Measurements from ENCODE around the gene PYGB.
A peak's percentile ranks its signal among the peaks of the same experiment; 100 is the strongest.

Gene PYGB

DNA sequence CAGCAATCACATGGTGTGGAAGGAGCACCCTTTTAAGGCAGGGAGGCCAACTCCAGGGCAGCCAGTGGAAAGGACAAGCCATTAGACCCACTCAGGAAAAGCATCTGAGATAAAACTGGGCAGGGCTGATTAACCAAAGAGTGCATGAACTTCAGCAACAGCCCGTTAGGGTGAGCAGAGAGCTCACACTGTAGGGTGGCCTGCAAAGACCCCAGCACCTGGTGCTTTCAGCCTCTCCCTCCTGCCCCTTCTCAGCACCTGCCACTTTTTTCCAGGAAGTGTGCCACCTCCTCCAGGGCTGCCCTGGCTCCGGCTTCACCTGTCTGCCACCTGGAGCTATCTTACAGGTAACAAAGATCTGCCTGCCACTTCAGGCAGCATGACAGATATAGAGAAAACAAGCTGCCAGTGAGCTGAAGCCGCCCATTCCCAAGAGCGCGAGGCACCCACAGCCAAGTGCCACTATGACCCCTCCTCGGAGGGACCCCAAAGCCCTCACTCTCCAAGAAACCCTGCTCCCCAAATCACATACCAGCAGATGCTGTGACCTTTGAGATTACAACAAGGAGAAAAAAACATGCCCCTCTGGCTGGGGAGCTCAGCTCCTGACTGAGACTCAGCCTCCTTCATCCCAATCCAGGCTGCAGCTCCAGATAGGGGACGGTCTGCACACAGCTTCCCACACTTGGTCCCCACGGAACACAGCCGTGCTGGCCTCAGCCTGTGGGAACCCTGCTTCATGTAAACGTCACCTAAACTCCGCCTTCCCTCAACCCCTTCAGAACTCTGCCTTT is 71.6 kb downstream of the PYGB start:
- TF ChIP-seq, protein P1, sequence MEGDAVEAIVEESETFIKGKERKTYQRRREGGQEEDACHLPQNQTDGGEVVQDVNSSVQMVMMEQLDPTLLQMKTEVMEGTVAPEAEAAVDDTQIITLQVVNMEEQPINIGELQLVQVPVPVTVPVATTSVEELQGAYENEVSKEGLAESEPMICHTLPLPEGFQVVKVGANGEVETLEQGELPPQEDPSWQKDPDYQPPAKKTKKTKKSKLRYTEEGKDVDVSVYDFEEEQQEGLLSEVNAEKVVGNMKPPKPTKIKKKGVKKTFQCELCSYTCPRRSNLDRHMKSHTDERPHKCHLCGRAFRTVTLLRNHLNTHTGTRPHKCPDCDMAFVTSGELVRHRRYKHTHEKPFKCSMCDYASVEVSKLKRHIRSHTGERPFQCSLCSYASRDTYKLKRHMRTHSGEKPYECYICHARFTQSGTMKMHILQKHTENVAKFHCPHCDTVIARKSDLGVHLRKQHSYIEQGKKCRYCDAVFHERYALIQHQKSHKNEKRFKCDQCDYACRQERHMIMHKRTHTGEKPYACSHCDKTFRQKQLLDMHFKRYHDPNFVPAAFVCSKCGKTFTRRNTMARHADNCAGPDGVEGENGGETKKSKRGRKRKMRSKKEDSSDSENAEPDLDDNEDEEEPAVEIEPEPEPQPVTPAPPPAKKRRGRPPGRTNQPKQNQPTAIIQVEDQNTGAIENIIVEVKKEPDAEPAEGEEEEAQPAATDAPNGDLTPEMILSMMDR (IDR thresholded peaks at IDR 0.05; ENCODE audit: borderline replicate concordance, insufficient read depth, low read depth, low read length): peak; percentile 19; the same call in 1 of the 2 replicates
- no peak overlapping the region for H3K4me3 ChIP-seq (ENCODE audit: low read depth, low read length)

GRCh38 chr20:25320035-25320800 is 72.3 kb downstream of the PYGB start:
- TF ChIP-seq, protein P1 (IDR thresholded peaks at IDR 0.05; ENCODE audit: borderline replicate concordance, insufficient read depth, low read depth, low read length): no peak
- H3K4me3 ChIP-seq (ENCODE audit: low read depth, low read length): no peak overlapping the region

GRCh38 chr20:25321262-25321831 is 73.5 kb downstream of the PYGB start:
- H3K4me3 ChIP-seq (ENCODE audit: low read depth, low read length): no peak overlapping the region
- TF ChIP-seq, protein P1 (IDR thresholded peaks at IDR 0.05; ENCODE audit: borderline replicate concordance, insufficient read depth, low read depth, low read length): no peak

DNA sequence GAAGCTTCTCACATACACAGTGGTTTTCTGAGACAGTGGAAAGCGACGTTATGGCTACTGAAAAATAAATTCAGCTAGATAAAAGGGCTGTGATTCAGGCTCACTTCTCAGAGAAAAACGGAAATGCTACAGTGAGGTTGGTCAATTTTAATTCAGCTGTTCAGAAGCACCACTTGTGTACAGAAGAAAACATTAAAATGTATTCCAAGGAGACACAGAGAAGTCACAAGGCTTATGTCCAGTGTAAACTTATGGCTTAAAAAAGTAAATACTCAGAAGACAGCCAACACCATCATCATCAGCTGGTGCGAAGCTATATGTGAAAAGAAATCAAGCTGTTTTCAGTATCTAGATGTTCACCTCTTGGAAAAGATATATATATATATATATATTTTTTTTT is 74.1 kb downstream of the PYGB start:
- H3K4me3 ChIP-seq (ENCODE audit: low read depth, low read length): no peak overlapping the region
- TF ChIP-seq, protein P1 (IDR thresholded peaks at IDR 0.05; ENCODE audit: borderline replicate concordance, insufficient read depth, low read depth, low read length): no peak

DNA sequence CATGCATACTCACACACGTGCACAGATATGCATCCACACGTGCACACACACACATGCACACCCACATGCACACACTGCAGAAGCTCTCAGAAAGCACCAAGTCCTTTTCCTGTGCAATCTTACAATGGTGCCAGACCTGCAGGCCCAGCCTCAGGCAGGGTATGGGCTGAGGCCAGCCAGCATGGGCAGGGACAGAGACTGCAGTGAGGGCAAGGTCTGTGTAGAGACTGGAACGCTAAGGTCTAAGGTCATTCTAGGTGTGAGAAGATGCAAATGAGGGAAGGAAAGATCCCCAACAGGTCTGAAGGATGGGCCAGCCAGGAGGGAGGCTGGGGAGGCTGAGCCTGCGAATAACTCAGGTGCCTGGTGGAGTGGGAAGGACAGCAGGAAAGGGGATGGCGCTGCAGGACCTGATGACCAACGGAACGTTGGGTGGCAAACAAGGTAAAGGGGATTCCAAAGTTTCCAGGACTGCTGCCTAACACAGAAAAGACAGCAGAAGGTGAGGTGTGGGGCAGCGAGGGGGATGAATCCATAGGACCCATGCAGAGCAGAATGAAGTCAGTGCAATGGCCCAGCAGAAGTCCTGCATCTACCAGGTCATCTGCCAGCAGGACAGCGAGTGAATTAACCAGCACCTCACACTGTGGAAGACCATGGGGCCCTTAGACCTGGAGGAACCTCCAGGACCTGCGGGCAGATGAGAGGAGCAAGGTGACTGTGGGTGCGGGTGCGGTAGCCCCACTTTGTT is 75.8 kb downstream of the PYGB start:
- TF ChIP-seq, protein P1 (IDR thresholded peaks at IDR 0.05; ENCODE audit: borderline replicate concordance, insufficient read depth, low read depth, low read length): no peak
- H3K4me3 ChIP-seq (ENCODE audit: low read depth, low read length): no peak overlapping the region

DNA sequence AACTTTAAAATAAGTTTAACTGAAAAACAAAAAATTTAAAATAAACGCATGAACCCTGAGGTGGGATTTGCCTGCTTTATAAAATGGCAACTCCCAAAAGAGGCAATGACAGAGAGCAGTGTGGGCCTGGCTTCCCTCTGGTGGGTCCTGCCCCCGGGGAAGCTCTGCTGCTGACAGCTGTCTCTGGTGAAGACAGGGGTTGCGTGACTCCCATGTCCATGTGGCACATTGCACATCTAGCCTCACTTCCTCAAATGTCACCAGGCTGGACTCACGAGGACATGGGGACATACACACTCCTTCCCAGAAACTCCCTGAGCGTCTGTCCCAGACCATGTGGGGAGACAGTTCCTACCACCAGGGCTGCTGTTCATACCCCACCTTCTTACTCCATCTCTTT is 76.5 kb downstream of the PYGB start:
- no peak overlapping the region for H3K4me3 ChIP-seq (ENCODE audit: low read depth, low read length)
- TF ChIP-seq, protein P1 (IDR thresholded peaks at IDR 0.05; ENCODE audit: borderline replicate concordance, insufficient read depth, low read depth, low read length): no peak

Data from GM12875 (cell line).